HG03025 (cell line): Measurements from ENCODE around the gene METTL15.
"Not testable (repeated sequence)": the region's sequence is repeated elsewhere in the genome, so short reads cannot be mapped to it uniquely, and the experiment has no call there.

ENCODE experiments used
- ATAC-seq: cut with Tn5 transposase; IDR thresholded peaks from one replicate; pipeline ENCODE4 v1.9.1; 2021; ENCODE audit warnings: mild to moderate bottlenecking, moderate library complexity; ENCODE audit not compliant: unreplicated experiment, low FRiP score

METTL15 gene

DNA sequence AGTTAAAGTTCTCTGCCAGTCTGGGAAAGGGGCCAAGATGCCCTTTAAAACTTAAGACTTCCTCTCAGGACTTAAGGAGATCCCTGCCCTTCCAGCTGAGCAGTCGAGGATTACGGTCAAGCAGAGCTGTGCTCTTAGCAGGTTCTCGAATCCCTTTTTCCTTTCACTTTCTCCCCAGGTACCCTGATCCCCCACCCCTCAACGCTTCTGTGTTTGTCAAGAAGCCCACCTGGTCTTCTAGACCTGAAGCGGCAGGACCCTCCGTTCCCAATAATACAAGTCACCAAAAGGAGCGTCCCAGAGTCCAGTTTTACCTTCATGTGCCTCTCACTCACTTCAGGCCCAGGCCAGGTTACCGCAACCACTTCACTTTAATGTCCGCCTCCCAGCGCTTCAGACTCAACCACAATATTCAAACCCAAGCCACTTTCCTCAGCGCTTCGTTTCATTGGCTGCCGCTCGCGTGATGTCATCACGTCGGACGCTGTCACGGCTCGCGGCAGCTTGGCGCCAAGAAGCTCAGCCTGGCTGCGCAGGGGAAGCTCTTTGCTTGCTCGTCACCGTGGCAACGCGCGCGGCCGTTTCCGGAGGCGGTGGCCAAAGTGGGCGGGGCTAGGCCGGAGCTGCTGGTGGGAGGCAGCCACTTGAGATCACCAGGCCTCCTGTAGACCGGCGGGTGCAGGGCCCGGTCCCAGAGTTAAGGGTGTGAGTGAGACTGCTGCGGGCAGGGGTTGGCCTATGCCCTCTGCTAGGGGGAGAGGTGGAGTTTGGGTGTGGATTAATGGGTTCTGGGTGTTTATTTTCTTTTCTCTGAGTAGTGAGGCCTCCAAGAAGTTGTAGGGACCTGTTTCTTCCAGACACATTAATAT, at the start of gene METTL15, which contains the start of gene KIF18A:
TSS of gene METTL15 (plus strand) at position 639 of the 869 bp plus-strand sequence. CDS start 4,947 bp downstream, outside the sequence.
TSS of gene KIF18A (minus strand) at position 407 of the 869 bp plus-strand sequence. CDS start 10,209 bp downstream, outside the sequence.
- ATAC-seq = peak; percentile 97

- no peak for ATAC-seq
Observed at GRCh38 chr11:28071305-28071704, 36.9 kb upstream of the METTL15 start.

DNA sequence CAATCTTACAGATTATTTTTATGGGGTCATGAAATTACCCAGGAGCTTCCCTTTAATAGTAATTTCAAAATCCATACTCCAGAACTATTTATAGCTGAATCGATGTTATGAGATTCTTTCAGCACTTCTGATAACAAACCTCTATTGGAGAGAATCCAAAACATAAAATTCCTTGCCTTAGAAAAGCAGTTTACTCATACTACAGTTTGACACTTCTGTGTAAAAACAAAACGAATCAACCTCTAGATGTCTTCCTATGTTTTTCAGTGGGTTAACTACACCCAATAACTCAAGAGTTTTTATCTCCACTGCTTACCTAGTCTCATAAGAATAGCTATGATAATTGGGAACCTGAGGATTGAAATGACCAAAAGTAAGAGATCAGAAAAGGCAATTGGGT, 35.9 kb upstream of the METTL15 start:
- ATAC-seq = no peak

DNA sequence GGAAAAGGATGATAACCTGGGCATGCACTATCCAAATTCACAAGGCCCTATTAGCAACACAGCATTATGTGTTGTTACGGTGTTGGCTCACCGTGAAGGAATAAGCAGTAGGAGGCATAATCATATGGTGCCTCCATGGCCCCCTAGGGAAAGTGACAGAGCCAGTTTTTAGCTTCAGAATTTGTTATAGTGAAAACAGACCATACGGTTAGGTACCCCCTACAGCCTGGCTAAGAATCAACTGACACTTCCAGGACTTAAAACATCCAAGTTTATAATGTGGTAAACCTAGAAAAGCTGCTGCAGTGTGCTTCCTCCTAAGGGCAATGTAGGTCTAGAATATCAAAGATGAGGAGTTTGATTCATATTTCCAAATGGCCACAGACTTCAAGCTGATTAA, 30.7 kb upstream of the METTL15 start:
- ATAC-seq = no peak

DNA sequence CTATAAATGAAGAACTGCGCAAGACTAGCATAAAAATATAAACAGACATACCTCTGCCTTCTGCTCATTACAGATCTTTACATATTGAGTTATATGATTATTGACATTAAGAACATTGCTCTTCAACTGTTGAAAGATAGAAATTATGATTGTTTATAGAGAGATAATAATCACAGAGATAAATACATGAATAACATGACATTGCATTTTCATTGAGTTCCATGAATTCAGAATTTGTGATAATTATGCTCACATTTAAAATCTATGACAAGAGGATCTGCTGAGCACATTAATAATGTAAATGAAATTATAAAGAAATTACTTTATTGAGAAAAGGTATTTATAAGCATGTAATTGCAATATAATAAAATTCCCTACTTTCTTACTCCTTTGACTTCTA, 25.1 kb upstream of the METTL15 start:
- no peak for ATAC-seq

DNA sequence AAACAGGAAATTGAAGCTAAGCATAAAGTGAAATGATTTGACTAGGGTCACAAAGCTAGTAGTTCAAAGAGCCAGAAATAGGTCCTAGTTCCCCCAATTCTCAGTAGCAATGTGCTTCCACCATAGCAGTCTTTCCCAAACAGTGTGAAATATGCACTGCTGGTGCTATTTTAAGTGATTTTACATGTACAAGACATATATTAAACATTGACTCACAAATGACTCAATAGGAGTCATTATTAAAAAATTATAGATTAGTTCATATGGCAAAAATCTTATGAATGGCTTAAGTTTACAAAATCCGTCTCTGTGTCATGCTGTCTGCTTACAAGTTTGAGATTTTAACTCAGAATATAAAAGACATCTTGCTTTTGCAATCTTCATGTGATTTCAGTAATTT, 21.6 kb upstream of the METTL15 start:
- no peak for ATAC-seq

DNA sequence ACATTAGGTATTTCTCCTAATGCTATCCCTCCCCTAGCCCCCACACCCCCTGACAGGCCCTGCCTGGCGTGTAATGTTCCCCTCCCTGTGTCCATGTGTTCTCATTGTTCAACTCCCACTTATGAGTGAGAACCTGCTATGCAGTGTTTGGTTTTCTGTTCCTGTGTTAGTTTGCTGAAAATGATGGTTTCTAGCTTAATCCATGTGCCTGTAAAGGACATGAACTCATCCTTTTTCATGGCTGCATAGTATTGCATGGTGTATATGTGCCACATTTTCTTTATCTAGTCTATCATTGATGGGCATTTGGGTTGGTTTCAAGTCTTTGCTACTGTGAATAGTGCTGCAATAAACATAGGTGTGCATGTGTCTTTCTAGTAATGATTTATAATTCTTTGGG, 21.0 kb upstream of the METTL15 start:
- not testable (repeated sequence) for ATAC-seq

GRCh38 chr11:28087693-28088092, 20.5 kb upstream of the METTL15 start:
- ATAC-seq = not testable (repeated sequence)

DNA sequence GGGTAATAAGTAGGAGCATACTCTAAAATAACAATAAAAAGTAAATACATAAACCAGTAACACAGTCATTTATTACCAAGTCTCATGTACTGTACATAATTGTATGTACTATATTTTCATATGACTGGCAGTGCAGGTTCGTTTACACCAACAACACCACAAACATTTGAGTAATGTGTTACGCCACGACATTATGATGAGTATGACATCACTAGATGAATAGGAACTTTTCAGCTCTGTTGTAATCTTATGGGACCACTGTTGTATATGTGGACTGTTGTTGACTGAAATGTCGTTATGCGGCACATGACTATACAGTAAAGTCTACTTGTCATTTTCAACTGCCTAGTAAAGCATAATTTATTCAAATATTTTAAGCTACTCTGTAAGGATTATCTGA, 18.8 kb upstream of the METTL15 start:
- no peak for ATAC-seq

GRCh38 chr11:28090052-28090749, 18.0 kb upstream of the METTL15 start:
- ATAC-seq = no peak

DNA sequence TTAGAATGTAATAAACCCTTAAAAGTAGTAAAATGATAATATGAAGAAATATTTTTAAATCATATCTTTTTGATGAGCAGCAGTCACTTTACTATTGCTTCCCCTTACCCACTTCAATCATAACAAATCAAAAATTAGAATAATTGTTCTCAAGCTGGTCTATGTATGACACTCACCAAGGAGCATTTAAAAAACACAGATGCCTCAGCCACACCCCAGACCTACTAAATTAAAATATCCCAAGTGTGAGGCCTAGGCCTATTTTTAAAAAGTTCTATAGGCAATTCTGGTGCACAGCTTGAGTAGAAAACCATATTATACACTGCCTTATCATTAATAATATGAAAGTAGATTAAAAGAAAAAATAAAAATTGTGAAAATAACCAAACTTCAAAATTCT, 15.4 kb upstream of the METTL15 start:
- ATAC-seq = no peak

GRCh38 chr11:28098257-28098656, 9.9 kb upstream of the METTL15 start:
- no peak for ATAC-seq

DNA sequence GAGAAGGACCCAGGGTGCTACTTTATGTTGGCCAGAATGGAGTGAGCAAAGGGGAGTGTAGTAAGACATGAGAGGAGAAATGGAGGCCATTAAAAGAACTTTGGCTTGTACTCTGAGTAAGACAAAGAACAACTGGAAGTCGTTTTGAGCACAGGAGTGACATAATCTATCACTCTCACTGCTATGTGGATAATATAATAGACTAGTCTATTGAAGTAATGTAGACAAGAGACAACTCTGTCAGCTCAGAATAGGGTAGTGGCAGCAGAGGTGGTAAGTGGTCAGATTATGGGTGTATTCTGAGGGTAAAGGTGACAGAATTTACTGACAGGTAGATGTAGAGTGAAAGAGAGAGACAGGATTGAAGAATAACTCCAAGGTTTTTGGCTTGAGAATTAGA, 8.5 kb upstream of the METTL15 start:
- no peak for ATAC-seq

DNA sequence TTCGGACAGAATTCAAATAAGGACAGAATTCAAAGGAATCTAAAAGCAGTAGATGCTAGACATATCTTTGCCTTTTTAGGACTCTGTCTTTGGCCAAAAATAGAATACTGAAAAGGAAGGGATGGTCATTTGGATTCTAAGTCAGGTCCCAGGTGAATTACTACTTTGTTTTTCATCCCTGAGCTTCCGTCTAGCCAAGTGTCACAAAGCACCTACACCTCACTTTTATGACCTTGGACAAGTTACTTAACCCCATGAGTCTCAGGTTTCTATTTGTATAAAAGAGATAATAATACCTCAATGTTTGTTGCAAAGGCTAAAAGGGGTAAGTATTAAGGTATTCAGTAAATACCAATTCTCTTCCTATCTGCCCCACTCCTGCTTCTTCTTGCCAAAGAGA, 7.5 kb upstream of the METTL15 start:
- no peak for ATAC-seq

DNA sequence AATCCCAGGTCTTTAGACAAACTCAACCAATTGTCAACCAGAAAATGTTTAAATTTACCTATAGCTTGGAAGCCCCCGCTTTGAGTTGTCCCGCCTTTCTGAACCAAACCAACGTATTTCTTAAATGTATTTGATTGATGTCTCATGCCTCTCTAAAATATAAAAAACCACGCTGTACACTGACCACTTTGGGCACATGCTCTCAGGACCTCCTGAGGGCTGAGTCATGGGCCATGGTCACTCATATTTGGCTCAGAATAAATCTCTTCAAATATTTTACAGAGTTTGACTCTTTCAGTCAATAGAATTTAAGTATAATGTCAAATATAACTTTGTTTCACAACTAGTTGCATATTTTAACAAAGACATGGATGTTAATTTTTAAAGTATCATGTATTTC, 5.9 kb upstream of the METTL15 start:
- not testable (repeated sequence) for ATAC-seq

DNA sequence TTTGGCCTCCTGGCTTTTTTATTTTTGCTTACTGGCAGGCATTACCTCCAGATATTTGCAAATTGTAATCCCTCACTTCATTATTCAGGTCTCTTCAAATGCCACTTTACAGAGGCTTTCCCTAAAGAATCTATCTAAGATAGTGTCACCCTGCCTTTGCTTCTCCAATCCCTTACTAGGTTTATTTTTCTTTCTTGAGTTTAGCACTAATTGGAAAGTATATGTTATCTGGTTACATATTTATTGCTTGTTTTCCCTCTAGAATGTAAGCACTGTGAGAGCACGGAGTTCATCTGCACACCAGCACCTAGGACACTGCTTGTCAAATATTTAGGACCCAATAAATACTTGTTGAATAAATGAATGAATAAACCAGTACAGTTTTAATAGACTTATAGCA, 3.8 kb upstream of the METTL15 start:
- ATAC-seq = no peak

- ATAC-seq = no peak
Observed at GRCh38 chr11:28104984-28105383, 3.2 kb upstream of the METTL15 start.

DNA sequence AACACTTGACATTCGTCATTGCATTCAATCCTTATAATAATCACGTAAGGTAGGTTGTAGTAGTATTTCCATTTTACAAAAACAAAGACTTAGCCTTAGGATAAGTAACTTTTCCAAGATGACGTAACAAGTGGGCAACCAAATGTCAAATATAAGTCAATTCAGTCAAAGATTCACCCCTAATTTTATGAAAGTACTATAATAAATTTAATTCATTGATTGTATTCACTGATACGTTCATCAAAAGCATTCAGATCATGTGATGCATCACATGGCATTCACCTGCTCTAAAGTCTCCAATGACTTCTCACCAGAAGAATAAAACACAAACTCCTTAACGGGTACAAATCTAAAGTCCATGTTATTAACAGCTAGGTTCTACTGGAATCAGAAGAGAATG, 2.3 kb upstream of the METTL15 start:
- ATAC-seq = no peak

DNA sequence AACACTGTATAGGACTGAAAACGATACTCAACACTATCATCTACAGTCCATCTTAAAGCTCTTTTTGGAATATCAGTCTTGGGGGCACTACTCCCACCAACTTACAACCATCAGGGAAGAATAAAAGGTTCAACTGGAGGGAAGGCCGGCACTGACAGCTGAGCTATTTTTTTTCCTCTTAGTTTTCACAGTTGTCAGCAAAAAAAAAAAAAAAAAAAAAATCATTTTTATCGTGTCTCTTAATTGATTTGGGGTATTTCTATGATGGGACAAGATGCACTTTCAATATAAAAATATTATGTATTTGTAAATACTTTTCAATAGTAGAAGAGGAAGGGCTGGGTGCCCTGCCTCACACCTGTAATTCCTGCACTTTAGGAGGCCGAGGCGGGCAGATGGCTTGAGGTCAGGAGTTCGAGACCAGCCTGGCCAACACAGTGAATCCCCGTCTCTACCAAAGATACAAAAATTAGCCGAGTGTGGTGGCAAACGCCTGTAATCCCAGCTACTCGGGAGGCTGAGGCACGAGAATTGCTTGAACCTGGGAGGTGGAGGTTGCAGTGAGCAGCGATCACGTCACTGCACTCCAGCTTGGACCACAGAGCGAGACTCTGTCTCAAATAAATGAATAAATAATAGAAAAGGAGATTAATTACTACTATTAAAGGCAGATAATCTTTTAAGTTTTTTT, 1.7 kb upstream of the METTL15 start:
- ATAC-seq = no peak

DNA sequence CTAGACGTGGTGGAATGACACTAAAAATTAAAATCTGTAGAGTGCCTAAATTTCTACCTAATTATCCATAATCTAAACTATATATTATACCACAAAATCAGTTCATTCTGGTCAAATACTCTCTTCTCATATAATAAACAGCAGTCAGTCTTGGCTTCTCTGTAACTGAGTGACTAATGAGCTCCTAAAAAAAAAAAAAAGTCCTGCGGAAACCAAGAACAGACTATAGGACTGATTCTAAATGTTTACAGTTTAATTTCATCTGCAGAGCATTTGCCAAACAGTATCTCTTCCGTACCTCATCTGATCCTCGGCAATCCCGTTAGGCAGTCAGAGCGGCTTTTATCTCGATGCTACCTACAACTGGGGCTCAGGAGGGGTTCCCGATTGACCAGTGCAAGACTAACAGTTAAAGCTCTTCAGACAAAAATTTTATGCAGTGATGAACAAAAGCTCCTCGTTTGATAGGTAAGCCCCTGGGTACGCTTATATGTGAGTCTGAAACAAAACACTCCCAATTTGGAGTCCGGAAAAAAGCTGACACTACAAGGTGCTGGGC, 918 bp upstream of the METTL15 start:
- ATAC-seq = peak; percentile 0

DNA sequence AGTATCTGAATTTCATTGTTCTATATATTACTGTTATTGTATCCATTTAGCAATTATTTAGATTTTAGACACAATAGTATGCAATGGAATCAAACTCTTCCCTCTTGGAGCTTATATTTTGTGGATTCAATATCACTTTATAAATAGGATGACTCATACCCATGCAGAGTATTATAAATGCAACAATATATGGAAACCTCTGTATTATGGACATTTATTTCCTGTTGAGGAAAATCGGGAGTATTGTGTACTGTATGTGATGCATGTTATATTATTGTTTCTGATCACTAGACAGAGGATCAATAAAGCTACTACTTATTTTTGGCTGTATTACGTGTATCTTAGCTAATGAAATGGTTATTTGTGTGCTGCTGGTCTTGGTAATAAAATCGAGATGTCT, 770 bp downstream of the METTL15 start:
- no peak for ATAC-seq
